GM21367 (cell line): ENCODE data around the gene CRACR2A.

Source experiments
- ATAC-seq: cut with Tn5 transposase; IDR thresholded peaks from one replicate; pipeline ENCODE4 v1.9.1; 2021; ENCODE audit not compliant: unreplicated experiment

The CRACR2A gene, protein sequence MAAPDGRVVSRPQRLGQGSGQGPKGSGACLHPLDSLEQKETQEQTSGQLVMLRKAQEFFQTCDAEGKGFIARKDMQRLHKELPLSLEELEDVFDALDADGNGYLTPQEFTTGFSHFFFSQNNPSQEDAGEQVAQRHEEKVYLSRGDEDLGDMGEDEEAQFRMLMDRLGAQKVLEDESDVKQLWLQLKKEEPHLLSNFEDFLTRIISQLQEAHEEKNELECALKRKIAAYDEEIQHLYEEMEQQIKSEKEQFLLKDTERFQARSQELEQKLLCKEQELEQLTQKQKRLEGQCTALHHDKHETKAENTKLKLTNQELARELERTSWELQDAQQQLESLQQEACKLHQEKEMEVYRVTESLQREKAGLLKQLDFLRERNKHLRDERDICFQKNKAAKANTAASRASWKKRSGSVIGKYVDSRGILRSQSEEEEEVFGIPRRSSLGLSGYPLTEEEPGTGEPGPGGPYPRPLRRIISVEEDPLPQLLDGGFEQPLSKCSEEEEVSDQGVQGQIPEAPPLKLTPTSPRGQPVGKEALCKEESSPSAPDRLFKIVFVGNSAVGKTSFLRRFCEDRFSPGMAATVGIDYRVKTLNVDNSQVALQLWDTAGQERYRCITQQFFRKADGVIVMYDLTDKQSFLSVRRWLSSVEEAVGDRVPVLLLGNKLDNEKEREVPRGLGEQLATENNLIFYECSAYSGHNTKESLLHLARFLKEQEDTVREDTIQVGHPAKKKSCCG

DNA sequence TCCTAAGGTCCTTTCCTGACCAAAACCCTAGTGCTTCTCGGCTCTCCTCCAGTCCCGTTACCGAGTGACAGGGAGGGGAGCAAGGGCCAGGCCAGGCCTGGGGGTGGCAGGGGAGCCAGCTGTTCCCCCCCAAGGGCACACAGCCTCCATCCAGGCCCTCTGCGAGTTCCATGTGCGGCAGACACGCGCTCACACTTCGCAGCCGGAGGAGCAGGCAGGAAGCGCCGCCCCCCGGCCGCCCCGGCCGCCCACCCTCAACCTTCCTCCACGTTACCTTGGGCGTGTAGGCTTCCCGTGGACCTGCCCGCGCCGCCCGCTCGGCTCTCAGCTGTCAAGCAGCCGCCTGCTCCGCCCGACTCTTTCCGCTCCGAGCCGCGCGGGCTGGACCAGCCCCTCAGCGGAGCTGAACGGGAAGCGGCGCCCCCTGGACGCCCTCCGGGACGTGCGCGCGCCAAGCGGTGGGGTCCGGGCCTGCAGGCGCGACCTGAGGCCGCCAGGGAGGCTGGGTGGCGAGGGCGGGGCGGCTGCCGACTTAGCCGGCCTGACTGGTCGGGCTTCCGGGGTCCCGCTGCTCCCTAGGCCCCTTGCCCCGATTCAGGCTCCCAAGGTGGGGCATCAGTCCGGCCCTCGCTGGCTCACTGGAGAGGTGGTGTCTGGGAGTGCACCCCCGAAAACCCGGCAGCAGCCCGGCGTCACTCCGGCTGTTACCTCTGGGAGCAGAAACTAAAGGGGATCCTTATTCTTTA is at the start of gene CRACR2A:
Gene CRACR2A, minus strand, starts transcription at position 369 of the 746 bp plus-strand sequence. CDS start 56,110 bp downstream, outside the sequence.
- ATAC-seq = peak; percentile 74

GRCh38 chr12:3797531-3798048 is 44.7 kb upstream of the CRACR2A start:
- no peak for ATAC-seq

GRCh38 chr12:3795492-3796133 is 42.7 kb upstream of the CRACR2A start:
- ATAC-seq = no peak

GRCh38 chr12:3795066-3795465 is 42.2 kb upstream of the CRACR2A start:
- no peak for ATAC-seq

GRCh38 chr12:3792623-3793288 is 39.8 kb upstream of the CRACR2A start:
- no peak for ATAC-seq

DNA sequence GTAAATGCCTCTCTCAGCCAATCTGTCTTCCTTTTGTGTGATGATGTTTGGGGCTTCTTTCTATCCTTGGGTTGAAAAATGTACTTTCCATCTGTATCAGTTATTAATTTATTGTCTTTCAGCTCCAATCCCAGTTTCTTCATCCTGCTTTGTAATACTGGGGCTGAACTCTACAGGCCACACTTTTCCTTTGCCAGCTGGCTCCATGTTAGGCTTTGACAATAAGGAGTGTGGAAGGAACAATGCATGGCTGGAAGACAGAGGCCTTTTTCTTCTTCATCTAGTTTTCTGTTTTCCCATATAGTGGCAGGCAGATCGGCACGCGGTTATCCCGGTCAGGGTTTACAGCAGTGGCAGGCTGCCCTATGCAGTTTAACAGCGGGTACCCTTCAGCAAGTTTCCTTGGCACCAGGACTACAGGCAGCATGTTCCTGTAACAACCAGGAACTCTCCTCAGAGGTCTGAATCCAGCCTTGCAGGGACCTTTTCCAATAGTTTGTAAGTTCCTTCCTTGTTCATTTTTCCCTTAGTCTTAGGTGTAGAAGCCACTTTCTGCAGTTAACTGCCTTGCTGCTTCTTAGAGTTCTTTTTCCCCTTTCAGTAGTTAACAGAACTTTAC is 38.5 kb upstream of the CRACR2A start:
- ATAC-seq = no peak

DNA sequence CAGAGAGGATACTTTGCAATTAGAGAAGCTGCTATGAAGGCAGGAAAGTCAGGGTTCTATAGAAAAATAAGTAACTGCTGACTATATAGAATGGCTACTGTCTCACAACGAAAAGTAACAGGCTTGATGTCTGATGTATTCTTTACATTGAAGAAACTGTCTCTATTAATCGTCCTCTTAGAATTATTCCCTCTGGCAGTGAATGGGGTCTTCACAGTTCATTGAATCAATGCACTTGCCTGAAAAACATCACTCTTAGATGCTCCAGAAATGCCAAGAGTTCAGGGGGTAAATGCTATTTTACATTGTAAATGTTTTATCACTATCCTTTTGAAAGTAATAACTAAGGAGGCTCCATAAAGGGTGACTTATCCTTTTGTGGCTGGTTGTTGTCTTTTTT is 37.7 kb upstream of the CRACR2A start:
- no peak for ATAC-seq

DNA sequence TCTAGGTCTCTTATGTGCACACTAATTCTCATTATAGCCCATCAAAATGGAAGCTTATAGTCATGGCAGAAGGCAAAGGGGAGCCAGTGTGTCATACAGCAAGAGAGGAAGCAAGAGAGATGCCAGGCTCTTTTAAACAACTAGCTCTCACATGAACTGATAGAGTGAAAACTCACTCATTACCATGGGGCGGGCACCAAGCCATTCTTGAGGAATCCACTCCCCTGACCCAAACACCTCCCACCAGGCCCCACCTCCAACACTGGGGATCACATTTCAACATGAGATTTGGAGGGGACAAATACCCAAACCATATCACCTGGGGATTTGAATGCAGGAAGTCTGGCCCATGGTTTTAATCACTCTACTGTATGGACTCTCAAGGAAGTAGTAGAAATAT is 36.9 kb upstream of the CRACR2A start:
- no peak for ATAC-seq

GRCh38 chr12:3777206-3777809 is 24.4 kb upstream of the CRACR2A start:
- no peak for ATAC-seq

- ATAC-seq = no peak
These were observed 22.6 kb upstream of the CRACR2A start for GRCh38 chr12:3775385-3776035.

GRCh38 chr12:3772380-3772779 is 19.5 kb upstream of the CRACR2A start:
- no peak for ATAC-seq

GRCh38 chr12:3771853-3772252 is 18.9 kb upstream of the CRACR2A start:
- no peak for ATAC-seq

DNA sequence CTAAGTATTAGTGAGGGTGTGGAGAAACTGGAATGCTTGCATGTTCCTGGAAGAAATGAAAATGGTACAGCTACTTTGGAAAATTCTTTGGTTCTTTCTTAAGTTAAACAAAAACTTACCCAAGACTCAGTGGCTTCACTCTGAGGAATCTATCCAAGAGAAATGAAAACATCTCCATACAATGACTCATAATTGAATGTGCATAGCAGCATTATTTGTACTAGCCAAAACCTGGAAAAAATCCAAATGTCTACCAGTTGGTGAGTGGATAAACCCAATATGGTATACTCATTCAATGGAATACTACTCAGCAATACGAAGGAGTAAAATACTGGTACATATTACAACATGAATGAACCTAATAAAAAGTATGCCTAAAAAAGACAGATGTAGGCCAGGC is 18.0 kb upstream of the CRACR2A start:
- no peak for ATAC-seq

DNA sequence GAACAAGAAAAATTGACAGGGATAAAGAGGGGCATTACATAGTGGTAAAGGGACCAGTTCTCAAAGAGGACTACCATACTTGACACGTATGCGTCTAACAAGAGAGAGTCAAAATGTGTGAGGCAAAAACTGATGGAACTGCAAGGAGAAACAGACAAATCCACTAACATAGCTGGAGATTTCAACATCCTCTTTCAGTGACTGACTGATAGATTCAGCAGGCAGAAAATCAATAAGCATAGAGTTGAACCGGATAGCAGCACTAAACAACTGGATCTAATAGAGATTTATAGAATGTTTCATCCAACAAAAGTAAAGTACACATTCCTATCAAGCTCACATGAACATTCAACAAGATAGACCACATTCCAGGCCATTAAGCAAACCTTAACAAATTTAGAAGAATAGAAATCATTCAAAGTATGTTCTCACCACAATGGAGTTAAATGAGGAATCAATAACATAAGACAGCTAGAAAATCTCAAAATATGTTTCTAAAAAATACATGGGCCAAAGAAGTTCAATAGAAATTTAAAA is 16.1 kb upstream of the CRACR2A start:
- no peak for ATAC-seq

DNA sequence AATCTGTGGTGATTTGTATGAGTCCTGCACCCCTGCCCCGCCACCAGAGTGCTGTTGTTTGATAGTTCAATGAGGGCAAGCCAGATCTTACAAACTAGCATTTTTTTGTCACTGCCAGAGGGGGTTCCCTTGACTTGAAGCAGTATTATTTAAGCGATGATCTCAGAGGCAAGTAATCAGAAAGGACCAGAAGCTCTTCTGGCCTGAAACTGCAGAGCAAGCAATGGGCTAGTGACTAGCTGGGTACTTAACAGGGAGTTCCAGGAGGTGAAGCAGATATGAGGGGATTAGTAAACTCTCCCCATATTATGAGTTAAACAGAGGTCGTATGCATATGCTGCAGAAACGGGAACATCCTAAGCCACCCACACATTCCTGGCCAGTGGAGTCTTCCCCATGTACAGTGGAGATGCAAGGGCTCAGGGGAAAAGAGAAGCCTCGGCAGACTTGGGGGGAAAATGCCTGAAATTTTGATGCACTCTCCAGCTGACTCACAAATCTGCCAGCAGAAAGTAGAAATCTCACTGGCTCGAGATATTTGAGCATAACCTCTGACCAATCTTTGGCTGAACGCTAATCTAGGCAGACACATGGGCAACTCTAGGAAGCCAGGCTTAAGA is 8.3 kb upstream of the CRACR2A start:
- no peak for ATAC-seq

GRCh38 chr12:3759878-3760277 is 7.0 kb upstream of the CRACR2A start:
- no peak for ATAC-seq

GRCh38 chr12:3757261-3757660 is 4.4 kb upstream of the CRACR2A start:
- ATAC-seq = no peak

GRCh38 chr12:3755898-3756297 is 3.0 kb upstream of the CRACR2A start:
- ATAC-seq = no peak
